K562 (cell line): ENCODE data around the gene DCAF7. TPM values are rescaled to one million over a fixed set of nuclear protein-coding genes. Genes with fewer than 3 reads are reported as not detected.

Experiments used
- ARID4B ChIP-seq: sonication (generic); formaldehyde crosslinking; IDR thresholded peaks from 2 replicates; pipeline ENCODE4 v1.8.0; 2022; ENCODE audit warnings: mild to moderate bottlenecking, missing genetic modification reagents
- ASH1L ChIP-seq: fragments of 450-650 bp; IDR thresholded peaks from 2 replicates; pipeline ENCODE4 v1.6.1; 2018; ENCODE audit warnings: borderline replicate concordance, mild to moderate bottlenecking, low read depth; ENCODE audit not compliant: partially characterized antibody
- DPF2 ChIP-seq: fragments of 450-650 bp; IDR thresholded peaks from 2 replicates; pipeline ENCODE4 v1.6.1; 2016
- ELF2 ChIP-seq: fragments of 250-450 bp; sonication (Bioruptor Pico); IDR thresholded peaks from 2 replicates; pipeline ENCODE4 v1.5.0; 2021; ENCODE audit warnings: mild to moderate bottlenecking
- GATA2 ChIP-seq: sonication (generic); formaldehyde crosslinking; IDR thresholded peaks from 2 replicates; pipeline ENCODE4 v1.4.0; 2020; ENCODE audit warnings: mild to moderate bottlenecking, missing genetic modification reagents
- HMBOX1 ChIP-seq: sonication (generic); IDR thresholded peaks from 2 replicates; pipeline ENCODE4 v1.6.1; 2016
- MNT ChIP-seq, 2 experiments: fragments of 450-650 bp; conservative IDR thresholded peaks; 2 replicates each; pipeline ENCODE4 v1.6.1; 2017; ENCODE audit warnings: mild to moderate bottlenecking in 2 of 2, moderate library complexity in 2 of 2
- POLR2AphosphoS5 ChIP-seq: IDR thresholded peaks from 2 replicates; pipeline ENCODE4 v1.6.1; 2011; ENCODE audit warnings: mild to moderate bottlenecking, low read depth, low read length, moderate library complexity; ENCODE audit not compliant: control insufficient read depth, insufficient read depth
- RBM22 ChIP-seq: fragments of 200-400 bp; formaldehyde crosslinking; IDR thresholded peaks from 2 replicates; pipeline ENCODE4 v1.6.1; 2018; ENCODE audit warnings: low read length, low read depth; ENCODE audit not compliant: poor library complexity, severe bottlenecking
- SMAD1 ChIP-seq: fragments of 150-350 bp; IDR thresholded peaks from 2 replicates; pipeline ENCODE4 v1.6.1; 2014; ENCODE audit warnings: low read length, low read depth; ENCODE audit not compliant: partially characterized antibody
- ZBTB11 ChIP-seq, 3 experiments: fragments of 200-800 bp in 1 of 3; fragments of 250-450 bp in 1 of 3; fragments of 450-650 bp in 1 of 3; sonication (Bioruptor Pico) in 1 of 3; sonication (Bioruptor generic) in 1 of 3; formaldehyde crosslinking in 1 of 3; IDR thresholded peaks; 2 replicates each; pipeline versions ENCODE4 v1.6.1 to v1.8.0; 2016 to 2022; ENCODE audit warnings: mild to moderate bottlenecking in 2 of 3, missing genetic modification characterization in 2 of 3, missing compliant biosample characterization in 1 of 3, moderate library complexity in 1 of 3
- ZNF586 ChIP-seq: fragments of 450-650 bp; formaldehyde crosslinking; conservative IDR thresholded peaks from 2 replicates; pipeline ENCODE4 v1.4.0; 2020; ENCODE audit warnings: mild to moderate bottlenecking, moderate library complexity
- polyA plus RNA-seq, 8 experiments: library from polyadenylated mRNA; depleted of rRNA in 4 of 8; stranded (reverse) in 5 of 8; unstranded in 3 of 8; fragments of >200 nt; fragmentation: Nextera tagmentation in 2 of 8; fragmentation: Illumina TruSeq in 1 of 8; extraction: Ambion mirVana in 2 of 8; extraction: Trizol in 1 of 8; gene quantifications; 2 replicates each; pipeline versions ENCODE4 v1.2.1 to v1.2.3, GENCODE V29; 2011 to 2014; ENCODE audit warnings: inconsistent platforms in 1 of 8, missing spikeins in 1 of 8
- total RNA-seq, 7 experiments: library from RNA; depleted of rRNA in 6 of 7; stranded (reverse); fragments of >200 nt in 6 of 7; fragmentation: Illumina TruSeq in 2 of 7; extraction: Trizol in 2 of 7; gene quantifications; 2 replicates each; pipeline versions ENCODE4 v1.2.1 to v1.2.3, GENCODE V29; 2011 to 2021; ENCODE audit warnings: low replicate concordance in 1 of 7
- TF ChIP-seq, protein P1 (sequence below): IDR thresholded peaks from 3 replicates; pipeline ENCODE4 v1.6.1; 2011; ENCODE audit warnings: borderline replicate concordance, mild to moderate bottlenecking; ENCODE audit not compliant: insufficient read length, insufficient read depth

DCAF7 gene
- total and polyA plus RNA-seq, 9 of the 15 experiments (the other 6 are each of a cell fraction or from before 2014, with no cell fraction given) = 30.8 to 123 (median 40.2) TPM

GRCh38 chr17:63550817-63551639, 751 bp downstream of the DCAF7 start (continued):
- TF ChIP-seq SMAD1 (no peak), ZBTB11 (CRISPR knock-in tag; IDR thresholded peaks at IDR 0.05) (0 out of 6 replicates have a peak, but pooled peaks of 1 of the 3 experiments have one; percentile 39), POLR2AphosphoS5 (0 out of 2 replicates have a peak, but pooled peaks have one; percentile 23), RBM22 (no peak), MNT (conservative IDR thresholded peaks at IDR 0.05) (peak in 1 of 2 experiments; percentile 23; a peak in 2 of 4 replicates), ASH1L (no peak), GATA2 (CRISPR knock-in tag) (peak; percentile 39; the same call in 1 of the 2 replicates), ARID4B (CRISPR knock-in tag) (peak; percentile 53; the same call in 1 of the 2 replicates), HMBOX1 (0 out of 2 replicates have a peak, but pooled peaks have one; percentile 25), ZNF586 (CRISPR knock-in tag) (no peak), ELF2 (no peak), DPF2 (peak; percentile 18; the same call in 1 of the 2 replicates)
- TF ChIP-seq, protein P1, sequence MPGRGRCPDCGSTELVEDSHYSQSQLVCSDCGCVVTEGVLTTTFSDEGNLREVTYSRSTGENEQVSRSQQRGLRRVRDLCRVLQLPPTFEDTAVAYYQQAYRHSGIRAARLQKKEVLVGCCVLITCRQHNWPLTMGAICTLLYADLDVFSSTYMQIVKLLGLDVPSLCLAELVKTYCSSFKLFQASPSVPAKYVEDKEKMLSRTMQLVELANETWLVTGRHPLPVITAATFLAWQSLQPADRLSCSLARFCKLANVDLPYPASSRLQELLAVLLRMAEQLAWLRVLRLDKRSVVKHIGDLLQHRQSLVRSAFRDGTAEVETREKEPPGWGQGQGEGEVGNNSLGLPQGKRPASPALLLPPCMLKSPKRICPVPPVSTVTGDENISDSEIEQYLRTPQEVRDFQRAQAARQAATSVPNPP = no peak
